Vagina (tissue), 2 donors: ENCODE measurements around the gene PRDM16.

Experiments used
- CTCF ChIP-seq, 3 experiments: fragments of 450-650 bp in 2 of 3; fragments of 200-600 bp in 1 of 3; sonication (generic) in 1 of 3; IDR thresholded peaks; one replicate each; pipeline ENCODE4 v1.5.1; 2017 to 2019; ENCODE audit warnings: antibody characterized with exemption in 3 of 3, mild to moderate bottlenecking in 2 of 3, moderate library complexity in 2 of 3
- POLR2A ChIP-seq, 2 donors: fragments of 450-650 bp; IDR thresholded peaks; one replicate each; pipeline ENCODE4 v1.6.1; 2017; ENCODE audit warnings: antibody characterized with exemption in 2 of 2, mild to moderate bottlenecking in 2 of 2, moderate library complexity in 2 of 2

GRCh38 chr1:3270403-3271245 is 201.6 kb downstream of the PRDM16 start:
- TF ChIP-seq CTCF (IDR thresholded peaks at IDR 0.05): no peak
- TF ChIP-seq POLR2A (IDR thresholded peaks at IDR 0.05): no peak
